Liver (tissue), 3 donors: Measurements from ENCODE around the gene SPINK1.

ENCODE experiments used
- FOXA2 ChIP-seq: IDR thresholded peaks from 2 replicates; pipeline ENCODE4 v1.6.1; 2016; ENCODE audit warnings: antibody characterized with exemption
- GABPA ChIP-seq, 2 donors: IDR thresholded peaks in 1 of 2; conservative IDR thresholded peaks in 1 of 2; 2 replicates each; pipeline ENCODE4 v1.6.1; 2016; ENCODE audit warnings: antibody characterized with exemption in 2 of 2, mild to moderate bottlenecking in 1 of 2, moderate library complexity in 1 of 2
- HNF4G ChIP-seq: IDR thresholded peaks from 2 replicates; pipeline ENCODE4 v1.6.1; 2016; ENCODE audit warnings: antibody characterized with exemption
- JUND ChIP-seq, 2 donors: IDR thresholded peaks; 2 replicates each; pipeline ENCODE4 v1.6.1; 2016; ENCODE audit warnings: antibody characterized with exemption in 2 of 2
- RAD21 ChIP-seq, 2 donors: IDR thresholded peaks; 2 replicates each; pipeline ENCODE4 v1.6.1; 2016; ENCODE audit warnings: antibody characterized with exemption in 2 of 2, mild to moderate bottlenecking in 2 of 2
- SP1 ChIP-seq: IDR thresholded peaks from 2 replicates; pipeline ENCODE4 v1.6.1; 2018; ENCODE audit warnings: antibody characterized with exemption, mild to moderate bottlenecking
- TAF1 ChIP-seq: conservative IDR thresholded peaks from 2 replicates; pipeline ENCODE4 v1.6.1; 2016; ENCODE audit warnings: antibody characterized with exemption, mild to moderate bottlenecking
- YY1 ChIP-seq: IDR thresholded peaks from 2 replicates; pipeline ENCODE4 v1.6.1; 2016; ENCODE audit warnings: antibody characterized with exemption, mild to moderate bottlenecking
- TF ChIP-seq, protein P1 (sequence below): fragments of 150-350 bp; IDR thresholded peaks from 2 replicates; pipeline ENCODE4 v1.5.1; 2017; ENCODE audit warnings: improper control_type of control experiment, low read depth, low read length; ENCODE audit not compliant: missing input control
- TF ChIP-seq, protein P2 (sequence below): IDR thresholded peaks from 2 replicates; pipeline ENCODE4 v1.6.1; 2016; ENCODE audit warnings: antibody characterized with exemption, mild to moderate bottlenecking
- TF ChIP-seq, protein P3 (sequence below): IDR thresholded peaks from 2 replicates; pipeline ENCODE4 v1.6.1; 2016; ENCODE audit warnings: antibody characterized with exemption
- TF ChIP-seq, protein P4 (sequence below): IDR thresholded peaks from 2 replicates; pipeline ENCODE4 v1.6.1; 2016; ENCODE audit warnings: antibody characterized with exemption
- TF ChIP-seq, protein P5 (sequence below): IDR thresholded peaks from 2 replicates; pipeline ENCODE4 v1.6.1; 2016; ENCODE audit warnings: antibody characterized with exemption
- donor health status: healthy.
- donor health status: healthy.

DNA sequence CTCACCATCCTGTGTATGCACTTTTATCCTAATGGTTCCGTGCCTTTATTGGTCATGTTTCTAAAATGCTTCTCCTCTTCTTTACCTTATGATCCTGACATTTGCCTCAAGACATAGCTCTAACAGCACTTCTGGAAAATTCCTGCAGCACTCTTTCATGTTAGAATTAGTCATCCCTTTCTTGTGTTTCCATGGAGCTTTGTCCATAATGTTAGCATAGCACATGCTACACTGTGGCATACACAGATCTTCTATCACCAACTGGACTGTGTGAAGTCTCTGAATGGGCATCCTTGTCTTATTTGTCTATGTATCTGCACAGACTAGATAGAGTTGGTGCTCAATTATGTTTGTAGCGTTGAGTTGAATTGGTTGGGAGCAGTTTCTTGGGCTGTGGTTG is 49.0 kb upstream of the SPINK1 start:
- TF ChIP-seq RAD21 (IDR thresholded peaks at IDR 0.05) (no peak), FOXA2 (no peak), TAF1 (no peak), HNF4G (no peak), JUND (IDR thresholded peaks at IDR 0.05) (no peak), YY1 (no peak), GABPA (IDR thresholded peaks at IDR 0.05 in 1 of 2, conservative IDR thresholded peaks at IDR 0.05 in 1 of 2) (no peak), SP1 (no peak)
- TF ChIP-seq, protein P1, sequence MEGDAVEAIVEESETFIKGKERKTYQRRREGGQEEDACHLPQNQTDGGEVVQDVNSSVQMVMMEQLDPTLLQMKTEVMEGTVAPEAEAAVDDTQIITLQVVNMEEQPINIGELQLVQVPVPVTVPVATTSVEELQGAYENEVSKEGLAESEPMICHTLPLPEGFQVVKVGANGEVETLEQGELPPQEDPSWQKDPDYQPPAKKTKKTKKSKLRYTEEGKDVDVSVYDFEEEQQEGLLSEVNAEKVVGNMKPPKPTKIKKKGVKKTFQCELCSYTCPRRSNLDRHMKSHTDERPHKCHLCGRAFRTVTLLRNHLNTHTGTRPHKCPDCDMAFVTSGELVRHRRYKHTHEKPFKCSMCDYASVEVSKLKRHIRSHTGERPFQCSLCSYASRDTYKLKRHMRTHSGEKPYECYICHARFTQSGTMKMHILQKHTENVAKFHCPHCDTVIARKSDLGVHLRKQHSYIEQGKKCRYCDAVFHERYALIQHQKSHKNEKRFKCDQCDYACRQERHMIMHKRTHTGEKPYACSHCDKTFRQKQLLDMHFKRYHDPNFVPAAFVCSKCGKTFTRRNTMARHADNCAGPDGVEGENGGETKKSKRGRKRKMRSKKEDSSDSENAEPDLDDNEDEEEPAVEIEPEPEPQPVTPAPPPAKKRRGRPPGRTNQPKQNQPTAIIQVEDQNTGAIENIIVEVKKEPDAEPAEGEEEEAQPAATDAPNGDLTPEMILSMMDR: no peak
- TF ChIP-seq, protein P2, sequence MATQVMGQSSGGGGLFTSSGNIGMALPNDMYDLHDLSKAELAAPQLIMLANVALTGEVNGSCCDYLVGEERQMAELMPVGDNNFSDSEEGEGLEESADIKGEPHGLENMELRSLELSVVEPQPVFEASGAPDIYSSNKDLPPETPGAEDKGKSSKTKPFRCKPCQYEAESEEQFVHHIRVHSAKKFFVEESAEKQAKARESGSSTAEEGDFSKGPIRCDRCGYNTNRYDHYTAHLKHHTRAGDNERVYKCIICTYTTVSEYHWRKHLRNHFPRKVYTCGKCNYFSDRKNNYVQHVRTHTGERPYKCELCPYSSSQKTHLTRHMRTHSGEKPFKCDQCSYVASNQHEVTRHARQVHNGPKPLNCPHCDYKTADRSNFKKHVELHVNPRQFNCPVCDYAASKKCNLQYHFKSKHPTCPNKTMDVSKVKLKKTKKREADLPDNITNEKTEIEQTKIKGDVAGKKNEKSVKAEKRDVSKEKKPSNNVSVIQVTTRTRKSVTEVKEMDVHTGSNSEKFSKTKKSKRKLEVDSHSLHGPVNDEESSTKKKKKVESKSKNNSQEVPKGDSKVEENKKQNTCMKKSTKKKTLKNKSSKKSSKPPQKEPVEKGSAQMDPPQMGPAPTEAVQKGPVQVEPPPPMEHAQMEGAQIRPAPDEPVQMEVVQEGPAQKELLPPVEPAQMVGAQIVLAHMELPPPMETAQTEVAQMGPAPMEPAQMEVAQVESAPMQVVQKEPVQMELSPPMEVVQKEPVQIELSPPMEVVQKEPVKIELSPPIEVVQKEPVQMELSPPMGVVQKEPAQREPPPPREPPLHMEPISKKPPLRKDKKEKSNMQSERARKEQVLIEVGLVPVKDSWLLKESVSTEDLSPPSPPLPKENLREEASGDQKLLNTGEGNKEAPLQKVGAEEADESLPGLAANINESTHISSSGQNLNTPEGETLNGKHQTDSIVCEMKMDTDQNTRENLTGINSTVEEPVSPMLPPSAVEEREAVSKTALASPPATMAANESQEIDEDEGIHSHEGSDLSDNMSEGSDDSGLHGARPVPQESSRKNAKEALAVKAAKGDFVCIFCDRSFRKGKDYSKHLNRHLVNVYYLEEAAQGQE: no peak
- TF ChIP-seq, protein P3, sequence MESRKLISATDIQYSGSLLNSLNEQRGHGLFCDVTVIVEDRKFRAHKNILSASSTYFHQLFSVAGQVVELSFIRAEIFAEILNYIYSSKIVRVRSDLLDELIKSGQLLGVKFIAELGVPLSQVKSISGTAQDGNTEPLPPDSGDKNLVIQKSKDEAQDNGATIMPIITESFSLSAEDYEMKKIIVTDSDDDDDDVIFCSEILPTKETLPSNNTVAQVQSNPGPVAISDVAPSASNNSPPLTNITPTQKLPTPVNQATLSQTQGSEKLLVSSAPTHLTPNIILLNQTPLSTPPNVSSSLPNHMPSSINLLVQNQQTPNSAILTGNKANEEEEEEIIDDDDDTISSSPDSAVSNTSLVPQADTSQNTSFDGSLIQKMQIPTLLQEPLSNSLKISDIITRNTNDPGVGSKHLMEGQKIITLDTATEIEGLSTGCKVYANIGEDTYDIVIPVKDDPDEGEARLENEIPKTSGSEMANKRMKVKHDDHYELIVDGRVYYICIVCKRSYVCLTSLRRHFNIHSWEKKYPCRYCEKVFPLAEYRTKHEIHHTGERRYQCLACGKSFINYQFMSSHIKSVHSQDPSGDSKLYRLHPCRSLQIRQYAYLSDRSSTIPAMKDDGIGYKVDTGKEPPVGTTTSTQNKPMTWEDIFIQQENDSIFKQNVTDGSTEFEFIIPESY: no peak
- TF ChIP-seq, protein P4, sequence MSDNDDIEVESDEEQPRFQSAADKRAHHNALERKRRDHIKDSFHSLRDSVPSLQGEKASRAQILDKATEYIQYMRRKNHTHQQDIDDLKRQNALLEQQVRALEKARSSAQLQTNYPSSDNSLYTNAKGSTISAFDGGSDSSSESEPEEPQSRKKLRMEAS: no peak
- TF ChIP-seq, protein P5, sequence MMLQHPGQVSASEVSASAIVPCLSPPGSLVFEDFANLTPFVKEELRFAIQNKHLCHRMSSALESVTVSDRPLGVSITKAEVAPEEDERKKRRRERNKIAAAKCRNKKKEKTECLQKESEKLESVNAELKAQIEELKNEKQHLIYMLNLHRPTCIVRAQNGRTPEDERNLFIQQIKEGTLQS: no peak
